ENCODE results near the gene CNTN5. TPM values are rescaled to one million over a fixed set of nuclear protein-coding genes. Genes with fewer than 3 reads are reported as not detected.
"Not testable (repeated sequence)": the region's sequence is repeated elsewhere in the genome, so short reads cannot be mapped to it uniquely, and the experiment has no call there.

The CNTN5 gene
- polyA plus RNA-seq, 1 donor (not counting 4 experiments of a cell fraction or from before 2014, with no cell fraction given) = not detected

DNA sequence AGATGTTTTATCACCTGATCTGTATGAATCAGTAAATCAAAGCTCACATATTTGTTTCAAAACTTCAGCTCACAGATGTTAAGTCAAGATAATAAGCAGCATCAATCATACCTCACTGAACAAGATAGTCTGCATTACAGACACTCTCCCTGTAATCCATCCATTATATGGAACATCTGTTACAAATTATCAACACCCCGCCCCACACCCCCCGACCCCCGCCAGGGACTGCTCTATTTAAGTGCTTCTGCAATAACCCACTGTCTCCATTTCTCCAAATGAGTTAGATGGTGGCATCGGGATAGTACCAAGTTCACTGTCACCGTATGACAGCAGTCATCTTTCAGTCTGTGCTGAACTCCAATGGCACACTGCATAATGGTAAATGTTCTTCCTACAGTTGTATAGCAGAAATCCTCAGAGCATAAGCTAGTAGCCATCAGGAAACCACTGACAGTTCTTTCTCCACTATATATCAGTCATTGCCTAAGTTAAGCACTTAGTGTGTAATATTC lies 1219.3 kb downstream of the CNTN5 start:
- TF ChIP-seq, protein P1, sequence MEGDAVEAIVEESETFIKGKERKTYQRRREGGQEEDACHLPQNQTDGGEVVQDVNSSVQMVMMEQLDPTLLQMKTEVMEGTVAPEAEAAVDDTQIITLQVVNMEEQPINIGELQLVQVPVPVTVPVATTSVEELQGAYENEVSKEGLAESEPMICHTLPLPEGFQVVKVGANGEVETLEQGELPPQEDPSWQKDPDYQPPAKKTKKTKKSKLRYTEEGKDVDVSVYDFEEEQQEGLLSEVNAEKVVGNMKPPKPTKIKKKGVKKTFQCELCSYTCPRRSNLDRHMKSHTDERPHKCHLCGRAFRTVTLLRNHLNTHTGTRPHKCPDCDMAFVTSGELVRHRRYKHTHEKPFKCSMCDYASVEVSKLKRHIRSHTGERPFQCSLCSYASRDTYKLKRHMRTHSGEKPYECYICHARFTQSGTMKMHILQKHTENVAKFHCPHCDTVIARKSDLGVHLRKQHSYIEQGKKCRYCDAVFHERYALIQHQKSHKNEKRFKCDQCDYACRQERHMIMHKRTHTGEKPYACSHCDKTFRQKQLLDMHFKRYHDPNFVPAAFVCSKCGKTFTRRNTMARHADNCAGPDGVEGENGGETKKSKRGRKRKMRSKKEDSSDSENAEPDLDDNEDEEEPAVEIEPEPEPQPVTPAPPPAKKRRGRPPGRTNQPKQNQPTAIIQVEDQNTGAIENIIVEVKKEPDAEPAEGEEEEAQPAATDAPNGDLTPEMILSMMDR (optimal IDR thresholded peaks at IDR 0.05 in 1 of 3, IDR thresholded peaks at IDR 0.05 in 1 of 3, conservative IDR thresholded peaks at IDR 0.05 in 1 of 3; ENCODE audit: extremely low read depth in 1 of 3, insufficient read depth in 2 of 3, low read length in 3 of 3) = no peak
- no peak for TF ChIP-seq EZH2 (IDR thresholded peaks at IDR 0.05; ENCODE audit: low read length)
- Histone ChIP-seq H3K79me2 (ENCODE audit: control insufficient read depth, insufficient read depth, low read length) (no peaks in the 10 kb centered on the region), H3K27me3 (ENCODE audit: control insufficient read depth, extremely low read depth, insufficient read depth, low read length) (no peaks in the 10 kb centered on the region), H3K9me1 (ENCODE audit: control insufficient read depth, extremely low read depth, insufficient read depth, low read length) (no peaks in the 10 kb centered on the region), H3K4me2 (ENCODE audit: control insufficient read depth, extremely low read depth, insufficient read depth, low read depth, low read length) (no peak overlapping the region), H3K4me3 (ENCODE audit: control insufficient read depth in 2 of 3, extremely low read depth in 1 of 3, insufficient read depth in 2 of 3, low read depth in 1 of 3, low read length in 3 of 3) (no peak overlapping the region), H3K4me1 (ENCODE audit: control insufficient read depth, extremely low read depth, insufficient read depth, low read length) (no peaks in the 10 kb centered on the region), H3K36me3 (ENCODE audit: control insufficient read depth in 2 of 2, extremely low read depth in 1 of 2, insufficient read depth in 2 of 2, low read length in 2 of 2) (no peaks in the 10 kb centered on the region), H4K20me1 (ENCODE audit: control insufficient read depth, extremely low read depth, insufficient read depth, low read length) (no peaks in the 10 kb centered on the region), H2AFZ (ENCODE audit: control insufficient read depth, low read length) (no peak overlapping the region), H3K9me3 (ENCODE audit: control insufficient read depth, low read depth, low read length) (no peaks in the 10 kb centered on the region), H3K9ac (ENCODE audit: control insufficient read depth, extremely low read depth, insufficient read depth, low read length) (no peak overlapping the region), H3K27ac (ENCODE audit: control insufficient read depth, insufficient read depth, low read length) (no peak overlapping the region)
- DNase-seq (ENCODE audit: low read depth, low spot score) (no peak), FAIRE-seq (no peak)
- dilution Hi-C loops (cut with MboI; ENCODE audit: extremely low pct_ligation_motif_present, low sequenced_read_pairs) = no loop called here

DNA sequence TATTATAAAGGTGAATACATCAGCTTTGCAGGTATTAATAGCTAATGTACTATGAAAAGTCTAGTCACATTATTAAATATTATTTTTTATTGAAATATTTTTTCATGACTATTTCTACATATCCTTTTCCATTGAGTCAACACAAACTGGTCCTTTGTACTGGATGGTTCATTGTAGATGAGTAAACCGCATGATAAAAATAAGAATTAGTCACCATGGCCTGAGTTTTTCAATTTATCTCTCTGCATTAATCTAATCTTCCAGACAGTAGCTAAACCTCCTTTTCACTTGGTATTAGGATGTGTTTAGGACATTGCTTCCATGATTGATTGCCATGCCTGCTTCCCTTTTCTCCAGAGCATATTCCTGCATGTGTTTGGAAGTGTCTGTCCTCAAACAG lies 1227.0 kb downstream of the CNTN5 start:
- no peak for TF ChIP-seq EZH2 (IDR thresholded peaks at IDR 0.05; ENCODE audit: low read length)
- TF ChIP-seq, protein P1 (optimal IDR thresholded peaks at IDR 0.05 in 1 of 3, IDR thresholded peaks at IDR 0.05 in 1 of 3, conservative IDR thresholded peaks at IDR 0.05 in 1 of 3; ENCODE audit: extremely low read depth in 1 of 3, insufficient read depth in 2 of 3, low read length in 3 of 3) = no peak
- H3K9me3 ChIP-seq (ENCODE audit: control insufficient read depth, low read depth, low read length) = no peaks in the 10 kb centered on the region
- H2AFZ ChIP-seq (ENCODE audit: control insufficient read depth, low read length) = no peak overlapping the region
- H3K4me2 ChIP-seq (ENCODE audit: control insufficient read depth, extremely low read depth, insufficient read depth, low read depth, low read length) = no peak overlapping the region
- H3K36me3 ChIP-seq (ENCODE audit: control insufficient read depth in 2 of 2, extremely low read depth in 1 of 2, insufficient read depth in 2 of 2, low read length in 2 of 2) = no peaks in the 10 kb centered on the region
- no peak overlapping the region for H3K27ac ChIP-seq (ENCODE audit: control insufficient read depth, insufficient read depth, low read length)
- H3K9ac ChIP-seq (ENCODE audit: control insufficient read depth, extremely low read depth, insufficient read depth, low read length) = no peak overlapping the region
- no peak for FAIRE-seq
- dilution Hi-C loops (cut with MboI; ENCODE audit: extremely low pct_ligation_motif_present, low sequenced_read_pairs) = no loop called here
- H3K9me1 ChIP-seq (ENCODE audit: control insufficient read depth, extremely low read depth, insufficient read depth, low read length) = no peaks in the 10 kb centered on the region
- no peak overlapping the region for H3K4me3 ChIP-seq (ENCODE audit: control insufficient read depth in 2 of 3, extremely low read depth in 1 of 3, insufficient read depth in 2 of 3, low read depth in 1 of 3, low read length in 3 of 3)
- H3K4me1 ChIP-seq (ENCODE audit: control insufficient read depth, extremely low read depth, insufficient read depth, low read length) = no peaks in the 10 kb centered on the region
- H4K20me1 ChIP-seq (ENCODE audit: control insufficient read depth, extremely low read depth, insufficient read depth, low read length) = no peaks in the 10 kb centered on the region
- H3K79me2 ChIP-seq (ENCODE audit: control insufficient read depth, insufficient read depth, low read length) = no peaks in the 10 kb centered on the region
- H3K27me3 ChIP-seq (ENCODE audit: control insufficient read depth, extremely low read depth, insufficient read depth, low read length) = no peaks in the 10 kb centered on the region
- no peak for DNase-seq (ENCODE audit: low read depth, low spot score)

DNA sequence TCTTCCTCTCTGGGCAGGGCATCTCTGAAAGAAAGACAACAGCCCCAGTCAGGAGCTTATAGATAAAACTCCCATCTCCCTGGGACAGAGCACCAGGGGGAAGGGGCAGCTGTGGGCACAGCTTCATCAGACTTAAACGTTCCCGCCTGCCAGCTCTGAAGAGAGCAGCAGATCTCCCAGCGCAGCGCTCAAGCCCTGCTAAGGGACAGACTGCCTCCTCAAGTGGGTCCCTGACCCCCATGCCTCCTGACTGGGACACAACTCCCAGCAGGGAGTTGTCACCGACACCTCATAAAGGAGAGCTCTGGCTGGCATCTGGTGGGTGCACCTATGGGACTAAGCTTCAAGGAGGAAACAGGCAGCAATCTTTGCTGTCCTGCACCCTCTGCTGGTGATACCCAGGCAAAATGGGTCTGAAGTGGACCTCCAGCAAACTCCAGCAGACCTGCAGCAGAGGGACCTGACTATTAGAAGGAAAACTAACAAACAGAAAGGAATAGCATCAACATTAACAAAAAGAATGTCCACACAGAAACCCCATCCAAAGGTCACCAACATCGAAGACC lies 1236.6 kb downstream of the CNTN5 start:
- H3K27me3 ChIP-seq (ENCODE audit: control insufficient read depth, extremely low read depth, insufficient read depth, low read length); dilution Hi-C loops (cut with MboI; ENCODE audit: extremely low pct_ligation_motif_present, low sequenced_read_pairs); H3K9me3 ChIP-seq (ENCODE audit: control insufficient read depth, low read depth, low read length); FAIRE-seq; H3K36me3 ChIP-seq (ENCODE audit: control insufficient read depth in 2 of 2, extremely low read depth in 1 of 2, insufficient read depth in 2 of 2, low read length in 2 of 2); DNase-seq (ENCODE audit: low read depth, low spot score); H3K27ac ChIP-seq (ENCODE audit: control insufficient read depth, insufficient read depth, low read length); H3K4me2 ChIP-seq (ENCODE audit: control insufficient read depth, extremely low read depth, insufficient read depth, low read depth, low read length); H3K4me3 ChIP-seq (ENCODE audit: control insufficient read depth in 2 of 3, extremely low read depth in 1 of 3, insufficient read depth in 2 of 3, low read depth in 1 of 3, low read length in 3 of 3); H4K20me1 ChIP-seq (ENCODE audit: control insufficient read depth, extremely low read depth, insufficient read depth, low read length); H3K79me2 ChIP-seq (ENCODE audit: control insufficient read depth, insufficient read depth, low read length); H3K9me1 ChIP-seq (ENCODE audit: control insufficient read depth, extremely low read depth, insufficient read depth, low read length); H3K4me1 ChIP-seq (ENCODE audit: control insufficient read depth, extremely low read depth, insufficient read depth, low read length); H3K9ac ChIP-seq (ENCODE audit: control insufficient read depth, extremely low read depth, insufficient read depth, low read length); H2AFZ ChIP-seq (ENCODE audit: control insufficient read depth, low read length): not testable (repeated sequence)
